T-cell (primary cell): ENCODE data around the gene LCK. TPM values are rescaled to one million over a fixed set of nuclear protein-coding genes. Genes with fewer than 3 reads are reported as not detected.
A peak's percentile ranks its signal among the peaks of the same experiment; 100 is the strongest.

Source experiments
- ATAC-seq, 4 experiments: fragments of 200-7000 bp in 3 of 4; fragments of 150-1000 bp in 1 of 4; cut with Tn5 transposase; replicated peaks in 1 of 4; 1 replicate in 3 of 4; 2 replicates in 1 of 4; pipeline ENCODE4 v1.10.0; 2021; ENCODE audit warnings: moderate library complexity in 3 of 4, mild to moderate bottlenecking in 2 of 4, moderate number of reproducible peaks in 1 of 4
- CTCF ChIA-PET, 2 donors: fragments of 300-600 bp; sonication (Branson Sonifier 250); formaldehyde crosslinking; loops; one replicate each; lab custom pipeline; 2022; ENCODE audit warnings: antibody characterized with exemption in 2 of 2; lab: Charles Lee
- POLR2A ChIA-PET, 2 donors: fragments of 300-600 bp; sonication (Branson Sonifier 250); formaldehyde crosslinking; loops; one replicate each; lab custom pipeline; 2022; ENCODE audit warnings: antibody characterized with exemption in 2 of 2; lab: Charles Lee
- DNase-seq, 35 experiments: peaks; one replicate each; pipeline versions ENCODE4 v3.0.0 to v3.0.0-alpha.2; 2013 to 2023
- H3K27ac ChIP-seq: one replicate; pipeline ENCODE4 v1.5.1; 2013; ENCODE audit warnings: low read length
- H3K27me3 ChIP-seq, 2 experiments: replicated peaks in 1 of 2; 1 replicate in 1 of 2; 2 replicates in 1 of 2; pipeline versions ENCODE4 v1.6.1 to v1.7.0; 2013; ENCODE audit warnings: low read length in 1 of 2, mixed read lengths in 1 of 2; ENCODE audit not compliant: control insufficient read depth in 2 of 2, insufficient read depth in 2 of 2; ENCODE audit errors: extremely low read depth in 1 of 2
- H3K36me3 ChIP-seq, 2 donors: 1 replicate in 1 of 2; 2 replicates in 1 of 2; pipeline versions ENCODE4 v1.6.1 to v1.7.0; 2013; ENCODE audit warnings: low read length in 1 of 2; ENCODE audit not compliant: control insufficient read depth in 2 of 2, insufficient read depth in 1 of 2; ENCODE audit errors: extremely low read depth in 1 of 2
- H3K4me1 ChIP-seq, 2 experiments: 1 replicate in 1 of 2; 2 replicates in 1 of 2; pipeline versions ENCODE4 v1.6.1 to v1.7.0; 2013; ENCODE audit warnings: low read length in 2 of 2, mixed read lengths in 1 of 2; ENCODE audit not compliant: insufficient read depth in 2 of 2, control insufficient read depth in 1 of 2; ENCODE audit errors: extremely low read depth in 1 of 2
- H3K4me3 ChIP-seq, 2 donors: 1 replicate in 1 of 2; 2 replicates in 1 of 2; pipeline versions ENCODE4 v1.5.1 to v1.7.0; 2013; ENCODE audit warnings: mild to moderate bottlenecking in 2 of 2, low read length in 1 of 2, moderate library complexity in 1 of 2; ENCODE audit not compliant: control insufficient read depth in 1 of 2; ENCODE audit errors: extremely low read depth in 1 of 2
- H3K9me3 ChIP-seq: 2 replicates; pipeline ENCODE4 v1.7.0; 2013
- H3K27ac Mint-ChIP-seq, 2 donors: one replicate each; pipeline ENCODE4 v1.8.0; 2020 to 2021; ENCODE audit warnings: mild to moderate bottlenecking in 2 of 2, mixed read lengths in 2 of 2
- H3K27me3 Mint-ChIP-seq, 2 donors: one replicate each; pipeline ENCODE4 v1.8.0; 2021 to 2022; ENCODE audit warnings: mixed read lengths in 2 of 2
- H3K36me3 Mint-ChIP-seq: one replicate; pipeline ENCODE4 v1.8.0; 2021; ENCODE audit warnings: mixed read lengths
- H3K4me1 Mint-ChIP-seq, 3 donors: one replicate each; pipeline ENCODE4 v1.8.0; 2020 to 2022; ENCODE audit warnings: mixed read lengths in 3 of 3, mild to moderate bottlenecking in 1 of 3
- H3K4me3 Mint-ChIP-seq, 3 donors: one replicate each; pipeline ENCODE4 v1.8.0; 2020 to 2022; ENCODE audit warnings: mild to moderate bottlenecking in 3 of 3, mixed read lengths in 3 of 3, moderate library complexity in 3 of 3
- H3K9me3 Mint-ChIP-seq, 3 donors: one replicate each; pipeline ENCODE4 v1.8.0; 2020 to 2022; ENCODE audit warnings: mixed read lengths in 3 of 3
- WGBS: methylation state at CpG from one replicate; pipeline ENCODE4 v1.1.5; 2013; ENCODE audit warnings: missing lambda C conversion rate; ENCODE audit not compliant: insufficient coverage; 5-methylcytosine and 5-hydroxymethylcytosine counted together
- total RNA-seq, 35 experiments: library from RNA in 6 of 35; stranded (reverse) in 6 of 35; fragments of 120-200 nt in 1 of 35; gene quantifications; one replicate each; pipeline versions ENCODE4 v1.2.1 to v1.2.4 and lab custom pipeline; 2013 to 2026

The LCK gene
- total RNA-seq, 5 donors from 2014 or later (not counting 1 experiment from before 2014, with no cell fraction given): 341 to 489 (median 428) TPM

DNA sequence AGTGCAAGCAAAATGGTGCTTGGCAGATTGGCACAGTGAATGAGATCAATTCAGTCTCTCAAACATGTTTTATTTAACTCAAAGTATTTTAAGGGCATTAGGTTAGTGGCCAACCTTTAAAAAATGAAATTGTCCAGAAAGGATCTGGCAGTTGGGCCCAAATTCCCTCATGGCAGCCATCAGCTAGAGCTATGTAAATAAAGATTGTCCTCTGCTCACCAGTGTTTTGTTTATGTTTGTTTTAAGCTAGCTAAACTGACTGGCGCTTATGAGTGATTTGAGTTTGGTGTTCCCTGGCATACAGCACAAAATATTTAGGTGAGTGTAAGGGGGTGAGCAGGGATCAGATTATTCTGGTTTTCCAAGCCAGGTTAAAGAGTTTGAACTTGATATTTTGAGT is 58.9 kb downstream of the LCK start:
- Mint-ChIP-seq H3K4me3 (no peak overlapping the region), H3K36me3 (peaks cover 32% of the 10 kb centered on the region), H3K4me1 (peaks cover 68 to 77% (median 70%) of the 10 kb centered on the region in 3 donors), H3K27me3 (no peaks in the 10 kb centered on the region), H3K27ac (peak overlapping the region; percentile 84 to 85), H3K9me3 (no peaks in the 10 kb centered on the region)
- no peak overlapping the region for H3K27ac ChIP-seq
- no peaks in the 10 kb centered on the region for H3K27me3 ChIP-seq
- POLR2A ChIA-PET: no interaction called here
- DNase-seq (no peak), ATAC-seq (no peak)
- CTCF ChIA-PET: no interaction called here
- peaks cover 0 to 24% of the 10 kb centered on the region in 2 donors for H3K36me3 ChIP-seq
- no peak overlapping the region for H3K4me3 ChIP-seq
- H3K9me3 ChIP-seq: no peaks in the 10 kb centered on the region
- H3K4me1 ChIP-seq: peaks cover 5 to 31% of the 10 kb centered on the region in 2 experiments
- WGBS: no CpG with 5 or more reads among the region's 1 CpG

DNA sequence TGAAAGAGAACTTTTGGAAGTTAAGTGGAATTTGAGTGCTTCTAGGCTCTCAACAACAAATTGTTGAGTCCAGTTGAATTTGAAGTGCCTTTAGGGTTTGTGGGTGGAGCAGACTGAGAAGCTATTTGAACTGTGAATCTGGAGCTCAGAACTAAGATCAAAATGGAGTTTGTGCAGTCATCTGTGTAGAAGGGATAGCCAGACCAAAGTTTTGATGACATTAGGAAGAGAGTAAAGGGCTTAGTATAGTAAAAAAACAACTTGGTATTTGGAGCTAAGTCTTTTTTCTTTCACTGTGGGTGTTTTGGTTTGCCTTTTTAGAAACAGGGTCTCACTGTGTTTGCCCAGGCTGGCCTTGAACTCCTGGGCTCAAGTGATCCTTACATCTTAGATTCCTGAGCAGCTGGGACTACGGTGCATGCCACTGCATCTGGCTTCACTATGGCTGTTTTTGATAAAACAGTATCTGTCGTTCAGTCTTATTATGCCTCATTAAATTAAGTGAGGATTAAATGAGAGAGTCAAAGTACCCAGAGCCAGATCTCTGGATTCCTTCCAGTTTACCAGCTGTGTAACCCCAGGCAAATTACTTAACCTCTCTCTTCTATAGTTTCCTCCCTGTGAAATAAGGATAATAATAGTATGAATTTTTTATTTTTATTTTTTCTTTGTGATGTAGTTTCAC is 60.8 kb downstream of the LCK start:
- Mint-ChIP-seq H3K9me3 (no peaks in the 10 kb centered on the region), H3K27me3 (no peaks in the 10 kb centered on the region), H3K36me3 (peaks cover 30% of the 10 kb centered on the region), H3K4me3 (no peak overlapping the region), H3K4me1 (peaks cover 62 to 70% (median 67%) of the 10 kb centered on the region in 3 donors), H3K27ac (peak overlapping the region; percentile 40 to 84)
- Histone ChIP-seq H3K4me1 (peaks cover 5 to 31% of the 10 kb centered on the region in 2 experiments), H3K4me3 (no peak overlapping the region), H3K27me3 (no peaks in the 10 kb centered on the region), H3K9me3 (no peaks in the 10 kb centered on the region), H3K27ac (no peak overlapping the region), H3K36me3 (peaks cover 0 to 18% of the 10 kb centered on the region in 2 donors)
- POLR2A ChIA-PET: no interaction called here
- CTCF ChIA-PET: interaction anchor here in 1 of 2 donors (1.2 kb wide), 1 partner anchor 10 kb away, joined by 3 read pairs; no protein-coding TSS in a partner anchor
- DNase-seq (no peak), ATAC-seq (no peak)
- no CpG with 5 or more reads among the region's 2 CpGs for WGBS

DNA sequence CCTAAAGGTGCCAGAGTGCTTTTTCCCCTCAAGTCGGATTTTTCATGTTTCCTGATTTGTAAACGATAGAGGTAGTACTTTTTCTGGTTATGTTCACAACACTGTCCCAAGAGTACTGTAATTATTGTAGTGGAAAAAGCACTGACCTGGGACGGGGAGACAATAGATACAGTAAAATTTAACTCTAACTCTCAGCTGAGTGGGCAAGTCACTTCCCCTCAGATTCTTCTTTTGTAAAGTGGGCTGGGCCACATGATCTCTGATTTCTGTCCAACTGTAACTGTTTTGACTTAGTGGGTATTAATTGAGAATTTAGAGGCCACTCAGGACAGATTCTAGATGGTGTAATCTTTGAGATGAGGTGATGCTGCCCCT is 65.8 kb downstream of the LCK start:
- Mint-ChIP-seq H3K4me3 (no peak overlapping the region), H3K27ac (peak overlapping the region; percentile 44 to 68), H3K36me3 (peaks cover 19% of the 10 kb centered on the region), H3K4me1 (peaks cover 36 to 47% (median 38%) of the 10 kb centered on the region in 3 donors), H3K27me3 (no peaks in the 10 kb centered on the region), H3K9me3 (no peaks in the 10 kb centered on the region)
- no peak overlapping the region for H3K4me3 ChIP-seq
- WGBS: no CpG with 5 or more reads among the region's 3 CpGs
- H3K27ac ChIP-seq: no peak overlapping the region
- no peaks in the 10 kb centered on the region for H3K27me3 ChIP-seq
- peaks cover 3 to 27% of the 10 kb centered on the region in 2 donors for H3K36me3 ChIP-seq
- CTCF ChIA-PET: no interaction called here
- DNase-seq (no peak), ATAC-seq (no peak)
- no peaks in the 10 kb centered on the region for H3K9me3 ChIP-seq
- POLR2A ChIA-PET: interaction anchor here in 1 of 2 donors (0.7 kb wide), 1 partner anchor 17 kb away, joined by 3 read pairs; no protein-coding TSS in a partner anchor
- peaks cover 16 to 31% of the 10 kb centered on the region in 2 experiments for H3K4me1 ChIP-seq

DNA sequence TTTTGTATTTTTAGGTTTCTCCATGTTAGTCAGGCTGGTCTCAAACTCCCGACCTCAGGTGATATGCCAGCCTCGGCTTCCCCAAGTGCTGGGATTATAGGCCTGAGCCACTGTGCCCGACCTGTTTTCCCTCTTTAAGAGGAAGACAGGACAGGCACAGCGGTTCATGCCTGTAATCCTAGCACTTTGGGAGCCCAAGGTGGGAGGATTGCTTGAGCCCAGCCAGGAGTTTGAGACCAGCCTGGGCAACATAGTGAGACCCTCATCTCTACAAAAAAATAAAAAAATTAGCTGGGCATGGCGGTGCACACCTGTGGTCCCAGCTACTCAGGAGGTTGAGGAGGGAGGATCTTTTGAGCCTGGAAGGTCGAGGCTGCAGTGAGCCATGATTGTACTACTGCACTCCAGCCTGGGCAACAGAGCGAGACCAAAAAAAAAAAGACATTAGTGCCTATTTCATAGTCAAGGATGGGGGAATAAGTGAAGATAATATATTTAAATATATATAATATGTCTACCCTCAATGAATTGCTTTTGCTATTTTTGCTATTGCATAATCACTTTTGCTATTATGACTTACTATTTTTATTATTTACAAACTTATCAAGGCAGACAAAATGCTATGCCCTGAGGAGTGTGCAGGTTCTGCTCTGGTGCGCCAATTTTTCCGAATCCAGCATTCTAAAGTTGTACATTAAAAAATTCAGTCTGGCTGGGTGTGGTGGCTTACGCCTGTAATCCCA is 67.2 kb downstream of the LCK start:
- Mint-ChIP-seq H3K27me3 (no peaks in the 10 kb centered on the region), H3K9me3 (no peaks in the 10 kb centered on the region), H3K36me3 (peaks cover 18% of the 10 kb centered on the region), H3K4me3 (no peak overlapping the region), H3K4me1 (peaks cover 42 to 57% (median 48%) of the 10 kb centered on the region in 3 donors), H3K27ac (peak overlapping the region; percentile 61 to 72)
- Histone ChIP-seq H3K4me1 (peaks cover 25 to 44% of the 10 kb centered on the region in 2 experiments), H3K27me3 (no peaks in the 10 kb centered on the region), H3K4me3 (no peak overlapping the region), H3K36me3 (peaks cover 3 to 27% of the 10 kb centered on the region in 2 donors), H3K27ac (no peak overlapping the region), H3K9me3 (no peaks in the 10 kb centered on the region)
- WGBS: 100% methylated on average over 6 of the region's 10 CpGs
- ChIA-PET CTCF (interaction anchor here in 1 of 2 donors (0.5 kb wide), 1 partner anchor 557 kb away, joined by 4 read pairs; no protein-coding TSS in a partner anchor), POLR2A (interaction anchor here (0.6 to 0.7 kb wide), 3 partner anchors 13 to 18 kb away, joined by 3 to 4 read pairs (median 3); partner anchors contain the start of gene MARCKSL1 (in 1 of the 2))
- DNase-seq (no peak), ATAC-seq (no peak)

DNA sequence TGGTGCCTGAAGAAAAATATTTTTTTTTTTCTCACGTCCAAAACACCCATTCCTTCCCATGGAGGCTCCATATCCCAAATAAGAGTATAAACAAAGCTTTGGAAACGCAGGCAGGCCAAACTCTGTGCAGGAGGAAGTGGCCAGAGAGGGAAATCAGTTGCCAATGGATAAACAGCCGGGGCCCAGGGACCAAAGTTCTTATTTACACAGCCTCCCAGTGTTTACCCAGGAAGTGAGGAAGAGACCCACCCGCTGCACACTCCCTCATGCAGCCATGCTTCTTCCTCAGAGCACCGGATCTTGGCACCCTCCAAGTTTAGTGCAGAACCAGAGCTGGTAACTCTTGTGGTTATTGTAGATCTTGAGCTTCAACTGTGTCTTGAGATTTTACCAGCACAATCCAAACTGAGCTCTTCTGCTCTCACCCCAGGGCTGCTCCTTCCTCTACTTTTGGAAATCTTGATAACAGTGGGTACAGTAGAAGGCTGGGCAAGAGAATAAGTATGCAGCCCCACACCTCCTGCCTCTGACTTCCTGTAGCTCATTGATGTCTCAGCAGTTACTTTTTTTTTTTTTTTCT is 70.7 kb downstream of the LCK start:
- Histone ChIP-seq H3K27me3 (no peaks in the 10 kb centered on the region), H3K4me1 (peaks cover 29 to 58% of the 10 kb centered on the region in 2 experiments), H3K36me3 (peaks cover 7 to 36% of the 10 kb centered on the region in 2 donors), H3K4me3 (peak overlapping the region; percentile 10 to 46), H3K27ac (peak overlapping the region; percentile 61), H3K9me3 (no peaks in the 10 kb centered on the region)
- peaks cover 44 to 59% (median 44%) of the 10 kb centered on the region in 3 donors for H3K4me1 Mint-ChIP-seq
- H3K9me3 Mint-ChIP-seq: no peaks in the 10 kb centered on the region
- H3K27me3 Mint-ChIP-seq: no peaks in the 10 kb centered on the region
- H3K36me3 Mint-ChIP-seq: peaks cover 18% of the 10 kb centered on the region
- POLR2A ChIA-PET: interaction anchor here (0.5 to 1.4 kb wide), 12 partner anchors 9 to 544 kb away, joined by 3 to 12 read pairs (median 4); partner anchors contain the start of genes BSDC1 (in 1 of the 2) and MARCKSL1 (in 1 of the 2)
- 40% methylated on average over 1 of the region's 5 CpGs for WGBS
- CTCF ChIA-PET: interaction anchor here (0.5 to 1.9 kb wide), 13 partner anchors 10 to 400 kb away, joined by 3 to 11 read pairs (median 4); partner anchors contain the start of genes KPNA6 (in 1 of the 2) and MARCKSL1 (in 1 of the 2)
- peak overlapping the region; percentile 64 to 78 (median 67) for H3K4me3 Mint-ChIP-seq
- DNase-seq (peak in 23 of 35 experiments; percentile 8 to 68 (median 29)), ATAC-seq (peak; percentile 86 to 90 (median 88))
- peak overlapping the region; percentile 96 for H3K27ac Mint-ChIP-seq

DNA sequence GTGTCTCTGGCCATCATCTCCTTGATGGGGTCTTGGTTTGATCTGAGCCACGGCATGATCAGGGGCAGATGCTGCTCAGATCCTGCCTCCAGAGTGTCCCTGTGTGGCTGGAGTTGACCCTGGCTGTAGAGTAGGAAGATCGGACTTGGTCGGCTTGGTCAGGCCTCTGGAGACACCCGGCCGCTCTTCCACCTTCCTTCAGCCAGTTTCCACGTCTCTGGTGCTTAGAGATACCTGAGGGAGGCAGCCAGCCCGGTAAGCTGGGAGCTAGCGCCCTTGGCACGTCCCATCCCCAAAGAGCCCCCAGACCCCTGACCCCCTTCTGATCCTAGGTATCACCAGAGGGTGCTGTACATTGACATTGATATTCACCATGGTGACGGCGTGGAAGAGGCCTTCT is 76.1 kb downstream of the LCK start:
- Mint-ChIP-seq H3K27ac (peak overlapping the region in 1 of 2 donors; percentile 27), H3K9me3 (no peaks in the 10 kb centered on the region), H3K27me3 (no peaks in the 10 kb centered on the region), H3K4me1 (peaks cover 25 to 34% (median 31%) of the 10 kb centered on the region in 3 donors), H3K4me3 (no peak overlapping the region), H3K36me3 (peaks cover 51% of the 10 kb centered on the region)
- ATAC-seq (no peak), DNase-seq (no peak)
- H3K4me1 ChIP-seq: peaks cover 11 to 25% of the 10 kb centered on the region in 2 experiments
- no peak overlapping the region for H3K27ac ChIP-seq
- WGBS: 93% methylated on average over 7 of the region's 11 CpGs
- H3K27me3 ChIP-seq: no peaks in the 10 kb centered on the region
- no peak overlapping the region for H3K4me3 ChIP-seq
- peaks cover 17 to 69% of the 10 kb centered on the region in 2 donors for H3K36me3 ChIP-seq
- no peaks in the 10 kb centered on the region for H3K9me3 ChIP-seq
- ChIA-PET CTCF (no interaction called here), POLR2A (no interaction called here)
